Hematopoietic multipotent progenitor cell (in vitro differentiated cells): Measurements from ENCODE around the gene CAPZA1. TPM values are rescaled to one million over a fixed set of nuclear protein-coding genes. Genes with fewer than 3 reads are reported as not detected.
"Not testable (repeated sequence)": the region's sequence is repeated elsewhere in the genome, so short reads cannot be mapped to it uniquely, and the experiment has no call there.

Experiments
- DNase-seq, 3 donors: peaks; one replicate each; pipeline ENCODE4 v3.0.0-alpha.2; 2011 to 2015; ENCODE audit warnings: low read depth in 2 of 3, low spot score in 2 of 3
- total RNA-seq: library from RNA; depleted of rRNA; stranded (reverse); fragments of >200 nt; gene quantifications from one replicate; pipeline ENCODE4 v1.2.3, GENCODE V29; 2012

The CAPZA1 gene
- 53.1 TPM for total RNA-seq

- peak; percentile 82 to 95 (median 93) for DNase-seq
These were observed at the start of gene CAPZA1 for GRCh38 chr1:112619518-112620376. CAPZA1 (plus strand) TSS chr1:112619832; CDS start chr1:112619845, 13 bp downstream.

DNA sequence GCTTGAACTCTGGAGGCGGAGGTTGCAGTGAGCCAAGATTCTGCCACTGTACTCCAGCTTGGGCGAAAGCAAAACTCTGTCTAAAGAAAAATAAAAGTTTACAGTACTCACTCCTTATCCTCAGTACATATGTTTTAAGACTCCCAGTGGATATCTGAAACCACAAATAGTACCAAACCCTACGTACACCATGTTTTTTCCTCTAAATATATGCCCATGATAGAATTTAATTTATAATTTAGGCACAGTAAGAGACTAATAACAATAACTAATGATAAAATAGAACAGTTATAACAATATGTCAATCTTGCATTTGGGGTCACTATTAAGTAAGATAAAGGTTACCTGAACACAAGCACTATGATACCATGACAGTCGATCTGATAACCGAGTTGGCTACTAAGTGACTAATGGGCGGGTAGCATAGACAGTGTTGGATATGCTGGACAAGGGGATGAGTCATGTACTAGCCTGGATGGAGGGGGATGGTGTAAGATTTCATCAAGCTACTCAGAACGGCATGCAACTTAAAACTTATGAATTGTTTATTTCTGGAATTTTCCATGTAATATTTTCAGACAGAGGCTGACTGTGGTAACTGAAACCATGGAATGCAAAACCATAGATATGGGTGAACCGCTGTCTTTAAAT, 44.4 kb upstream of the CAPZA1 start:
- DNase-seq: no peak

- no peak for DNase-seq
These were observed 43.4 kb upstream of the CAPZA1 start for GRCh38 chr1:112576240-112576639.

GRCh38 chr1:112579801-112580510, 39.7 kb upstream of the CAPZA1 start:
- DNase-seq: no peak

DNA sequence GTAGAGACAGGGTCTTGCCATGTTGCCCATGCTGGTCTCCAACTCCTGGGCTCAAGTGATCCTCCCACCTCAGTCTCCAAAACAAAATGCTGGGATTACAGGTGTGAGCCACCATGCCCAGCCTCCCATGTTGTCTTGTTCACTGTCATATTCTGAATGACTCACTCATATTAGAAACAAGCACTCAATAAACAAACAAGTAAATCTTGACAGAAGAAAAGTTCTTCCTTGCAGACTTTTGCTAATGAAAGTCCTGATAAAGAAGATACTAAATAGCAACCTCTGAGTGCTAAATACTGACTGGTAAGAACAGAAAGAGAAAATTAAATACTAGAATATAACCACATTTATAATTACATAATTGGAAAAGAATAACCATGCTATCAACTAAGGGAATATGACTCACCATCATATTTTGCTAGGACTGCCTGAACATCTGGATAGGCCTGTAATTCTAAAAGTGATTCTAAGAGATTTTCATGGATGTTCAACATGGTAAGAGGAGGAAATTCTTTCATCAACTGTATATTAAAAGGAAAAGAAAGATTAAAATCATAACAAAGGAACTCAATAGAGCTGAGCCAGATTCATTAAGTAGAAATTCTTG, 37.9 kb upstream of the CAPZA1 start:
- DNase-seq: no peak

- DNase-seq: no peak
These were observed 36.3 kb upstream of the CAPZA1 start for GRCh38 chr1:112583366-112583765.

DNA sequence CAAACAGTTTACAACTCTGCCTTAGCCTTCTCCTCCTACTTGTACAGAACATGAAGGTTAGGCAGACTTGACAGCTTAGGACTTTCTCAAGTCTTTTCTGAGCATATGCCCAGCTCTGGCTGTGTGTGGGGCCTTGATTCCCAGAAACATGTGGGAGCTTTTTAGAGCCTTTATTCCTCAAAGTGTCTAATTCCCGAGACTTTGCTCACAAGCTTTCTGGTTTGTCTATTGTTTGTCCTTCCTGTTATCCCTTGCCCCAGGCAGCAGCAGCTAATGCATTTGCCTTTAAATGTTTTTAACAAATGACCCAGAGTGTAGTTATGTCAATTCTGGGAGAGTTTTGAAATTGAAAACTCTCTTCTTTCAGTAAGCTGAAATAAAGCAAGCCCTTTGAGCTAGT, 29.9 kb upstream of the CAPZA1 start:
- no peak for DNase-seq

DNA sequence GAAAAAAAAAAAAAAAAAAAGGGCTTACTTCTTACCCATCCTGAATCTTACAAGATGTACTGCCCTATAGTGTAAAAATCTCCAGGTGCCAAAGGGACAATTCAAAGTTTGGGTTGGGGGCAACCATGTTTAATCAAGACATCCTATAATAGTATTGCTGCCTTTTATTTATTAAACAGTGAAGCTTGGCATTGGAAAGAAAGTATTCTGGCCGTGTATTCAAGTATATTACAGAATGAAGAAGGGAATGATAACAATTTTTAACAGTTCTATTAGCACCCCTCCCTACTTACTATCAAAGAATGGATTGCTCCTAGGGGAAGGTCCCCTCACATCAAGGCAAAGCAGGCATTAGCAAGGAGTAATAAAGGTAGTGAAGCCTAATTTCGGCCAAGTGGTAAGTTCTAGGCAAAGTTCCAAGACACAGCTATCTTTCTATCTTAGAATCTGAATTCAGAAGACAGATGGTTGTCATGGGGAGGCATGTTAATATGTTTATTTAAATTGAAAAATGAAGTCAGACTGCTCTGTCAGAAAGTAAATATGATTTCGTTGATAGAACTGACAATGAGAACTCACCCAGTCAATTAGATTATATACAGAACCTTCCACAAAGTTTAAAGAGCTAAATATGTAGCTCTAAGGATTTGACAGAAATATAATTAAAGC, 25.3 kb upstream of the CAPZA1 start:
- DNase-seq: no peak

GRCh38 chr1:112599477-112599876, 20.2 kb upstream of the CAPZA1 start:
- DNase-seq: no peak

- no peak for DNase-seq
These were observed 16.6 kb upstream of the CAPZA1 start for GRCh38 chr1:112603012-112603411.

GRCh38 chr1:112603541-112603940, 16.1 kb upstream of the CAPZA1 start:
- no peak for DNase-seq

- DNase-seq: no peak
These were observed 13.9 kb upstream of the CAPZA1 start for GRCh38 chr1:112605633-112606327.

GRCh38 chr1:112614460-112615065, 5.1 kb upstream of the CAPZA1 start:
- DNase-seq: peak in 2 of 3 donors; percentile 31 to 72

- peak; percentile 37 to 47 (median 40) for DNase-seq
These were observed 1.4 kb upstream of the CAPZA1 start for GRCh38 chr1:112618114-112618720.

DNA sequence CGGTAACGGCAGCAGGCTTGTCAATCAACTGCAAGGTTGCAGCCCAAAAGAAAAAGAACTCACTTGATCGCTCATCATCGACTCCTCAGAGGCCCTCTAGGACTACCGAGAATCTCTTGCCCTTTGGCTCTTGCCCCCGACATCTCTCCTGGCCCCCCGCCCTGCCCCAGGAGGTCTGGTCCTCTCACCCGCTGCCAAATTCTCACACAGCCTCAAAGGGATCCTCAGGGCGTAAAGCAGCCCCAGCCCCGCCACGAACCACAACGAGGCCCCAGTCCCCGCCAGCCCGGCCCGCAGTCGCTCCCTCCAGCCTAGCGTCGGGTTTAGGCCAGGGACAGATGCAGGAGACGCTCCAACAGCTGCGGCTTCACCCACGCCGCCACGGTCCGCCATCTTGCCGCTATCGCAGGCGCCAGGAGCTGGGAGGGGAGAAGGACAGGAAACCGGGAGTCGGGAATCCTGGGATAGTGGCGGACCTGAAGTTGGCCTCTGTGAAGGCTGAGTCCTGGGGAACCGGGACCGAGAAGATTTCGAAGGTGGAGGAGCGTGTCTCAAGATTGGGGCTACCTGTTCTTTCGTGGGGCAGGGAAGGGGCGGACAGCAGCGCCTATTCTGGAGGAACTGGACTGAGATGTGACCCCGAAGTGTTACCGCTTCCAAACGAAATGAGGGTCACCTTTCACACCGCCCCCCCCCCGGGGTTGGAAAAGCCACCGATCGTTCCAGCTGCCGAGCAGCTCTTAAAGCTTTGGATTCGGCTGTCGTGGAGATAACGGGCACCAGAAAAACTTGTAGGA, 713 bp upstream of the CAPZA1 start, which contains the start of gene ST7L:
ST7L (minus strand) TSS at position 421 of the 797 bp plus-strand sequence; CDS start at position 393, 28 bp downstream.
- peak; percentile 43 to 64 (median 55) for DNase-seq

GRCh38 chr1:112620377-112620695, 704 bp downstream of the CAPZA1 start:
- DNase-seq: no peak

DNA sequence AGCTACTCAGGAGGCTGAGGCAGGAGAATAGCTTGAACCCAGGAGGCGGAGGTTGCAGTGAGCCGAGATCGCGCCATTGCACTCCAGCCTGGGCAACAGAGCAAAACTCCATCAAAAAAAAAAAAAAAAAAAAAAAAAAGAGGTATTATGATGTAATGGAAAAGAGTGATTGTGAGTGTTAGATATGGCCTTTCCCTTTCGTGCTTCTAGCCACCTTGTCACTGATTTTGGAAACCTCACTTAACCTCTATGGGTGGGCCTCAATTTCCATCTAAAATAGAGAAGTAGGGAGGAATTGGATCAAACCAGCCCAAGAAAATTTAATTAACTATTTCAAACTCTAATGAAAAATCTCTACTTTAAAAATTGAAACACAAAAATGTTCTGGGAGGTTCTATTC, 4.9 kb downstream of the CAPZA1 start:
- not testable (repeated sequence) for DNase-seq

- no peak for DNase-seq
These were observed 6.1 kb downstream of the CAPZA1 start for GRCh38 chr1:112625696-112626095.
